Measurements from ENCODE around the gene ZMYND12.

The ZMYND12 gene

DNA sequence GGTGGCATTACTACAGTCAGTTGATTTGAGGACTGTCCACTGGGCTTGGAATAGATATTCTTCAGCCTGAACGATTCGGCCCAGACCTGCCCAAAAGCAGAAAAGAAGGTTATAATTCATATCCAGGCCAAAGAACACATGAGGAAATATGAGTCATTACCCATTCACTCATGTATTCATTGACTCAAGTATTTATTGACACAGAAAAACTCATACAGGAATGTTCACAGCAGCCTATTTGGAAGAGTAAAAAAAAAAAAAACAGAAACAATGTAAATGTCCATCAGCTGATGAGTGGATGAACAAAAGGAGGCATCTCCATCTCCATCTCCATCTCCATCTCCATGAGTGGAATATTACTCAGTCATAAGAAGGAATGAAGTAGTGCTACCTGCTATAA lies 15.9 kb downstream of the ZMYND12 start:
- DNase-seq (ENCODE audit: low read depth in 2 of 2): no peak

DNA sequence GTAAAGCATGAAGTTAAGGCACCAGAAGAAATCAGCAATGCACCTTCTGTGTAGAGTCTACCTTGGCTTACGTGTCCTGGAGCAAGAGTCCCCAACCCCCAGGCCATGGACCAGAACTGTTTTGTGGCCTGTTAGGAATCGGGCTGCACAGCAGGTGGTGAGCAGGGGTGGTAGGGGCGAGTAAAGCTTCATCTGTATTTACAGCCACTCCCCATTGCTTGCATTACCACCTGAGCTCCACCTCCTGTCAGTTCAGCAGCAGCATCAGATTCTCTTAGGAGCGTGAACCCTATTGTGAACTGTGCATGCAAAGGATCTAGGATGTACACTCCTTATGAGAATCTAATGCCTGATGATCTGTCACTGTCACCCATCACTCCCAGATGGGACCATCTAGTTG lies 21.5 kb downstream of the ZMYND12 start:
- no peak for DNase-seq (ENCODE audit: low read depth in 2 of 2)

DNA sequence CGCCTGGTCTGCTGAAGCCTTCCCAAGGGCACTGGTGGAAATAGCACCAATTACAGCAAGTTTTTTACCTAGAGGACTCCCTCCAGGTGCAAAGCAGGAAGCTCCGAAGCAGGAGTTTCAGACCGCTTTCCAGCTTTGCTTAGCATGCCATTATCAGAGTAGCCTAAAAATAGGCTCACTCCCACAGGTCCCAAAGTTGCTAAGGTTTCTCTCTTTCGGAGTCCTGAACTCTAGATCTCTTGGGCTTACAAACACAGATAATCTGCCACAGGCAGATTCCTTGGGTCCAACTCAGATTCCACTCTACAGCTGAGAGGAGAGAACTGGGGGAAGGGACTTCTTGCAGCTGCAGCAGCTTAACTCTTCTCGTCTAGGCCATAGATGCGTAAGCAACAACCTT lies 22.5 kb downstream of the ZMYND12 start:
- DNase-seq (ENCODE audit: low read depth in 2 of 2): no peak

DNA sequence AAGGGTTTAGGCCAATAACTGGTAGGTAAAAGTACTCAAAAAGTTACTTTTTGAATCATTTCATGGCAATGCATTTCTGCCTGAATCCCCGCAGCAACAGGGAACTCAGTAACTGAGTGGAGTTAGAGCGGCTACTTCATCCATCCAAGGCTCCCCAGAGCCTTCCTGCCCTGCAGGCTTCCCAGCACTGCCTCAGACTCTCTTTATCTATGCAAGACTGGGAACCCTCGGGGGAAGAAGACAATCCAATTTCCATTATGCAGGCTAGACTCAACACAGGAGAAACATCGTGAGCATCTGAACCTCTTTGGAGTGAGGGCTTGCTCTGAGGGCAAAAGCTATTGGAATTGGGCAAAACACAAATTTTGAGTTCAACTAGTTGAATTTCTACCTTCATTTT lies 23.1 kb downstream of the ZMYND12 start:
- no peak for DNase-seq (ENCODE audit: low read depth in 2 of 2)

DNA sequence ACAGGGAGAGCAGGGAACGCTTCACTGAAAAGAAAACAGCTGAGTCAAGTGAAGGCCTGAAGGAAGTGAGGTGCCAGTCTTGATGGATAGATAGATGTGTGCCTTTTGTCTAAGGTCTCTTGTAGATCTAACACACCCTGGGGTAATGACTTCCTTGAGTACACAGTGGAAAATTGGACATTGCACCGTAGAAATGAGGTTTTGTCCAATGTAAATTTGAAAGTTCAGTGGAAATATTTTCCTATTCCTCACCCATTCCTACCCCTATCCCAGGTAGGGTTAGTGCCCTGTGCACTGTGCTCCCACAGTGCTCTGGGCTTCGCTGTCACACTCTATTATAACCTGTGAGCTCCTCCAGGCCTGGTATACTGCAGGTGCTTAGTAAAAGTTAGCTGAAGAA lies 24.3 kb downstream of the ZMYND12 start:
- DNase-seq (ENCODE audit: low read depth in 2 of 2): no peak

DNA sequence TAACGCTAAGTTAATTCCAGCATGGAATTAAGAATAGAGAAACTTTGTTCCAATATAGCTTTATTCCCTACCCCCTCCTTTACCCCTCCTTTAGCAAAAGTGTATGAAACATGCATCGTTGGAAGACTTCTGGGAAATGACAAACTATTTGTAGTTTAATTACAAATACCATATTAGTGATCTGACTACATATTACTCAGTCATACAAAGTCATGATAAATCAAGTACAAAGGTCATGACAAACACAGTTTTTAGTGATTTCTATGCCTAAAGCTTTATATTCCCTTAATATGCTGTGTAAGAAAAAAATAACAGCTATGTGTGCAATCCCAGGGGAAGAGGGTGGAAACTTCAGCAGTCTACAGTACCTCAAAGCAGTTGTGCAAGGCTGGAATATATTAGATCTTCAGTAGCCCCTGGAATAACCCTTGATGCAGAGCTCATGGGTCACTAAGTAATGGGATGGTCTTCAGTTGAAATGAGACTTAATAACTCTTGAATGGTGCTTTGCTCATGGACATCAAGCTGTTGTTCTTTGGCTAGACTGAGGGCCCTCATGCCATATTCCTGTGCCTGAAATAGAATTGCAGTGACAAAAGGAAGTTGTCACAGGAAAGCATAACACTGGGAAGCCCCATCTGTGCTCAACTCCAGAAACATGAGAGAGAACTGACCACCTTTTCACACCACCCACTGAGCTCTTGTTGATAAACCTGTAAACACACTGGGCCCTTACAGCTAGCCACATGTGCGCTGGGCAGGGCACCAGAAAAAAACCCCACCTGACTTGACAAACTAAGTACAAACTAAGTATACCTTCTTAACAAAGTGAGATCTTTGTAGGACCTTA lies 25.3 kb downstream of the ZMYND12 start:
- DNase-seq (ENCODE audit: low read depth in 2 of 2): no peak

DNA sequence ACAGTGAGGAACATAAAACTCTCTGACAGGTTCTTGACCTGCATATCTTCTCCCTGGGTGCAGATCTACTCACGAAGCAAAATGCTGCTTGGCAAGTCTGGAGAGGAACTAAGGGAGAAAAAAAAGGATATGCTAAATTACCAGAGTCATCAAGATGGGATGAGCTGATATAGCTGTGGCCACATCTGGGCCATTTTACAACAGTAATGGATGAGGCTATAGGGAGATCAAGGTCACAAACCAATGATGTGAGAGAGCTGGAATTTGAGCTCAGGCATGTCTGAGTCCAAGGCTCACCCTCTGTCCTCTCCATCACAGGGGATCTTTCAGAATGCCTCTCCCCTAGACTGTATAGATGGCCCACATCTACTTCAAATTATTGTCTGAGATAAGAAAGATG lies 26.2 kb downstream of the ZMYND12 start:
- no peak for DNase-seq (ENCODE audit: low read depth in 2 of 2)

DNA sequence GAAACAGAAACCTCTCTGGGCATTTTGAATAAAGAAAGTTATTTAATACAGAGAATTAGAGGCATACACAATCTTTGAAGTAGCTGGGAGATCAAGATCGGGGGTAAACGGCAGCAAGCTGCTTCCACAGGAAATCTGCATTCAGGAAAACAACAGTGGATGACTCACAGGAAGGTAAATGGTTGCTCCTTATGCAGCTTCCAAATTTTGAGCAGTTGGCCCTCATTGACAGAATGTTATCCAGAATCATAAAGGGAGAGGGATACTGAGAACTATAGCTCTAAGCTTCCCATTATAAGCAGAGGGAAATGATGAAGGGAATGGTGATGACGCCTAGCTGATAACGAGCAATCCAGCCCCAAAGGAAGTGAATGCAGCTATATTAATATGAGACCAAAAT lies 28.6 kb downstream of the ZMYND12 start:
- no peak for DNase-seq (ENCODE audit: low read depth in 2 of 2)

DNA sequence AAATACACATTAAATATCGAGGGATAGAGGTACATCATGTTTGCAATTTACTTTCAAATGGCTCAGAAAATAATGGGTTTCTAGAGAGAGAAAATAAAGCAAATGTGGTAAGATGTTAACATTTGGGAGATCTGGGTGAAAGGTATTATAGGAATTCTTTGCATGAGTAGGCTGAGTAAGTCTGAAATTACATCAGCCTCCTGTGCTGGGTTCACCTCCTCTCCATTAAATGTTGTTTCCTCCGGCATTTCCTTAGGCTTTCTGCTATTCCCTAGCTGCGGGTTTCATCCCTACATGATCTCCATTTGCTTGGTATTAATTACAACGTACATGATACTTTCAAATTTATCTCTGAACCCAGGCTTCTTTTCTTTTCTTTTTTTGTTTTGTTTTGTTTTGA lies 31.6 kb downstream of the ZMYND12 start:
- DNase-seq (ENCODE audit: low read depth in 2 of 2): no peak

DNA sequence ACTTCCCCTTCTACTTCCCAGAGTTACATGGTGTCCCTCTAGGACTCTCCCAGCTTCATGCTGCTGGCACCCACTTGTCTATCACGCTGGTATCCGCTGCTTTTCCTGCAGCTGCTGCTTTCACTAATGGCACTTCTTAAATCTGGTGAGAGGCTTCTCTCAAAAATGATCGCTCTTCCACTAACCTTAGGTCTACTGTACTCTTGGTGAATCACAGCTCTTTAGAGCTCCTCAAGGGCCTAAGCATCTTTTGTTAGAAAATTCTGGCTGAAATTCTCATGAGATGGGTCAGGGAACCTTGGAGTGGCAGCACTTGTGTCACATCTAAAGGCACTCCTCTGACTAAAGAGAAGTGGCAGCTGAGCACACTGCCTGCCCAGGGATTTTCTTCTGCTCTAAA lies 32.1 kb downstream of the ZMYND12 start:
- DNase-seq (ENCODE audit: low read depth in 2 of 2): no peak

DNA sequence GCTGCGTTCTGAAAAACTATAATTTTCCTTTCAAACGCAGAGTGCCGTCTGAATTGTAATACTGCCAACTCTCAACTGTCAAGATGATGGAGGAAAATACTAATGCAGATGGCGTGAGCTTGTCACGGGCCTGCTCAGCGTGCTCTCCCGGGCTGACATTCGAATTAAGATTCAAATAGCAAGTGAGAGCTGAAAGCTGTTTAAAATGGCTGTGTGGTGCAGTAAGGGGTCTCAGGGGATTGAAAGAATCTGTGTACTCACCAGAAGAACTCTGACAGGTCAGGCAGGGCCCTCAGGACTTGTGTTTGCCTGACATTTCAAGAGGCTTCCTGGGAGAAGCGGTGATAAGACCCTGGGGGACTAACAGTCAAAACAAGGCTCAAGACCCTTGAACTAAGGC lies 33.1 kb downstream of the ZMYND12 start:
- no peak for DNase-seq (ENCODE audit: low read depth in 2 of 2)

DNA sequence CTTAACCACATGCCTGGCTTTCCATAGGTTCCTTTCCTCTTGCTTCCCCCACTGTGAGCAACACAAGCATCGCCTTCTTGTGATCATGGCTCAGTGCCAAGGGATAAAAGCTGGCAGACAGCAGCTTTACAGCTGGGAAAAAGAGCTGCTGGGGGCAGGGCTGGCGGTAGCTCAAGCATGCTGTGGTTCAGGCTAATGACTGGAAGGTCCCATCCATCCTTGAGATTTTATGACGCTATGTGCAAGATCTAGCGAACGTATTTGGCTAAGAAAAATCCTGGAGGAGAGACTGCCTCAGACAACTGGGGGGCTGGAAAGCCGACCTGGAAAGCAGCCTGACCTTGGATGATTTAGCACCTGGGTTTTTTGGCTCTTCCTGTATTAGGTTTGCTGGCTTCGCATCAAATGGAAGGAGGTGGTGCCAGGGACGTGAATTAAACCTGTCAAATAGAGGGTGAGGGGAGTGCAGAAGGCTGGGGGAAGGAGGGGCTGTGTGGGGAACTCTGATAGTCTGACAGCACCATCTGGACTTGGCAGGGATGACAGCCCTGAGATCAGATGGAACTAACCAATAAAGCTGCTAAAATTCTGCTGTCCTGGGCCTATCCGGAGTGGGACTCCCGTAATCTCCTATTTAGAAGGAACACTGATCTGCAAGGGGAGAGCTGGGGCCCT lies 34.8 kb downstream of the ZMYND12 start:
- no peak for DNase-seq (ENCODE audit: low read depth in 2 of 2)

DNA sequence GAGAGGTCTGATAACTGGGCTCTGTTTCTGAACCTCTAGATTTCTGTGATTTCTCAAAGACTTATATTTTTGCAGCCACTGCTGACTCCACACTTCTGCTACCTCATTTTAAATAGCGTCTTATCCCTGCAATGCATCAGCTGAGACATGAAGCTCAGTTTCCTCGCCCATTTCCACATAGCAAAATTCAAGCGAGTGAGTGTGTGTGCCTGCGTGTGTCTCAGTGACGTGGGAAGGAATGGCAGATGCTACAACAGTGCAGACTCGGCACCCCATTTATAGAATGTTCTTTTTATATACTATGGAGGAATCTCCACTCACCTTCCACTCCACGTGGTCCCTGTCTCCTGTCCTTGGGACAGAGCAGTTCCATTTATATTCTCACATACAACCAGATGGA lies 35.7 kb downstream of the ZMYND12 start:
- DNase-seq (ENCODE audit: low read depth in 2 of 2): no peak

DNA sequence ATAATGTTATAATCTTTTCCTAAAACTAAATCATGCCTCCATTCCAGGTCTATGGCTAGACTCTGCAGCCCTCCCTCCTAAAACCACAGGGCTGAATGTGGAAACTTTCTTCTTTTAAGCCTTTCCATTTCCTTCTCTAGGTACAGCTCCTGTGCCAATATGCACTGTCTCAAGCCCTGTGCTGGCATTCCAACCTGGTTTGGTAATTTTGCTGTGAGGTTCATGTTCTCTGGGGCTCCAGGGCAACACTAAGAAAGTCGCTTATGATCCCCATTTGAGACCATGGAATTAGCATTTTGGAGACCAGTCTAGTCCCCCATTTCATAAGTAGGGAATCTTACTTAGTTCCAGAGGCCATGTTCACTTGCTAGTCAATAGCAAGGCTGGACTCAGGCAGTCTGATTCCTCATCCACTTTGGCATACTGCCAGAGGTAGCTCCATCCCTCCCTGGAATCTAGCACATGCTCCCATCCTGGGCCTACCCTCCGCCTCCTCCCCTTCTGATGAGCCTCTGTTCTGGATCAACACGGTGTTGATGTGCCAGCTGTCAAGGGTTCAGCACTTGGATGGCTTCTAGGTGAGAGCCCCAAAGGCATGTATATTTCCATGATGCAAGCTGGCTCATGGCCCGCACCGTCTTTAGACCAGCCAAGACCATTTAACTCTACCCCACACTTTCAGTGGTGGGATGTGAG lies 36.5 kb downstream of the ZMYND12 start:
- DNase-seq (ENCODE audit: low read depth in 2 of 2): no peak

DNA sequence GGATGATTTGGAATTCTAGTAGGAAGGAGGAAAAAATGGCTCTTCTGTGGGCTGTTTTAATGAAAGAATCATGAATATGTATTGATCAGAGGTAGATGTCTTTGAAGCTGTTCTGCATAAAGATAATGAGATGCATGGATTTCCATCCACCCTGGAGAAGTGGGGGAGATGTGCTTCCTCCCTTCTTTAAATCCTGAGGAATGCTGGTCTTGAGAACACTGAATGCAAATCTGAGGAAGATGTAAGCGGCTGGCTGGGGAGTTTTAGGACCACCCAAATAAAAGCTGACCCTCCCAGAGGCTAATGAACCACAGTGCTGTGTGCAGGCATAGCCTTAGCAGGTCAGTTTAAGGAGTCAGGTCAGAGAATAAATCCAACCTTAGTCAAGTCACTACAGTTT lies 37.3 kb downstream of the ZMYND12 start:
- DNase-seq (ENCODE audit: low read depth in 2 of 2): no peak

DNA sequence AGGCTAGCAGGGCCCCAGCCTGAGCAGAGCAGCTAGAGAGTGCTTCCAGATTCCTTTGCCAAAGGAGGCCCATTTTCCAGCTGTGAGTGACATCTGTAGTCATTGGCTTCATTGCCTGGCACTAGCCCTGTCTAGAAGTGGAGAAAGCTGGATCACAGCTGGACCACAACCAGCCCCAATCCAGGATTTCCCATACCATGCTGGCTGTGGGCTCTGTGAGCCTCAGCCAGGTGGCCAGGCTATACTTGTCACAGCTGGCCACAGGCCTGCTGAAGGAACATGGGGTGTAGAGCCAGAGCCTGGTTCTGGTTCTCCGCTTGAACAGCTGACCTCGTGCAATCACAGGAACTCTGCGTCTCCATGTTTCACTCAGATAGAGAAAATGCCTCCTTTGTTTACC lies 38.7 kb downstream of the ZMYND12 start:
- DNase-seq (ENCODE audit: low read depth in 2 of 2): no peak

DNA sequence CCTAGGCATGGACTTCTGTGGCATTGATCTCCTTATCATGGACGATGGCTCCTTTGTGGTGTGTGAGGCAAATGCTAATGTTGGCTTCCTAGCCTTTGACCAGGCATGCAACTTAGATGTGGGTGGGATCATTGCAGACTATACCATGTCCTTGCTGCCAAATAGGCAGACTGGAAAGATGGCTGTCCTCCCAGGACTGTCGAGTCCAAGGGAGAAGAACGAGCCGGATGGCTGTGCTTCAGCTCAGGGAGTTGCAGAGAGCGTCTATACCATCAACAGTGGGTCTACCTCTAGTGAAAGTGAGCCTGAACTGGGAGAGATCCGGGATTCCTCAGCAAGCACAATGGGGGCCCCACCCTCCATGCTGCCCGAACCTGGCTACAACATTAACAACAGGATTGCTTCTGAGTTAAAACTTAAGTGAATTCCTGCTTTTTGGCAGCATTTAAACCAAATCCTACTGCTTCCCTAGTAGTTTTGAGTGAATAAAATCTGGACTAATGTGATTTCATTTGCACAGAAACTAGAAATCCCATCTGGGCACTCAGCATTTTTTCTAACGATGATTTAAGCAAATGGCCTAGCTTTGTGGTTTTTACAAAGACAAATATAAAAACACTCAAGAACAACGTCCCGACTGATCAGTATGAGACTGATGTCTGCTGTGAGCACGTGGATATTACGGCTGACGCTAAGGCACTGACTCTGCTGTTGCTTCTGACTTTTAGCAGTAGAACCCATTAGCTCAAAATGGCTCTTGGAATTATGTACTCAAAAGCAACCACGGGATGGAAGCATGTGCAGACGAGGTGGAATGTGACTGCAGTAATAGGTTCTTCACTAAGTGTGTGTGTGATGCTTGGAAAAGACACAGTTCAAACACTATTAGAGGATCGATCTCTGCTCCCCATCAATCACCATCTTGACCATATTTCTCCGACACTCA lies 41.0 kb downstream of the ZMYND12 start:
- no peak for DNase-seq (ENCODE audit: low read depth in 2 of 2)

DNA sequence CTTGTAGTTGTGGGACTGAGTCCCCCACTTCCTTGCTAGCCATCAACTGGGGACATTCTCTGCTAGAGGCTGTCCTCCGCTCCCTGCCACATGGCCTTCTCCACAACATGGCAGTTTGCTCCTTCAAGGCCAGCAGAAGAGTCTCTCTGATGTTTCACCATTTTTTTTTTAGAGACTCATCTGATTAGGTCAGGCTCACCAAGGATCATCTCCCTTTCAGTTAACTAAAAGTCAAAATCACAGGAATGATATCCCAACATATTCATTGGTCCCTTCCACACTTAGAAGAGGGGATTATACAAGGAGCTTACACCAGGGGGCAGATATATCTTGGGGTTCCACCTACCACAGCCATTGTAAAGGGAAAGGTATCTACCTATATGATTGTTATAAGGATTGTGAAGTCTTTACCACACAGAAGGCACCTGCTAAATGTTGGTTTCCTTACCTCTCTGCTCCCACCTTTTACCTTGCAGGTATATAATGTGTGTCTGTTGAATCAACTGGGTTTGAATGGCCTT lies 51.9 kb downstream of the ZMYND12 start:
- DNase-seq (ENCODE audit: low read depth in 2 of 2): no peak

DNA sequence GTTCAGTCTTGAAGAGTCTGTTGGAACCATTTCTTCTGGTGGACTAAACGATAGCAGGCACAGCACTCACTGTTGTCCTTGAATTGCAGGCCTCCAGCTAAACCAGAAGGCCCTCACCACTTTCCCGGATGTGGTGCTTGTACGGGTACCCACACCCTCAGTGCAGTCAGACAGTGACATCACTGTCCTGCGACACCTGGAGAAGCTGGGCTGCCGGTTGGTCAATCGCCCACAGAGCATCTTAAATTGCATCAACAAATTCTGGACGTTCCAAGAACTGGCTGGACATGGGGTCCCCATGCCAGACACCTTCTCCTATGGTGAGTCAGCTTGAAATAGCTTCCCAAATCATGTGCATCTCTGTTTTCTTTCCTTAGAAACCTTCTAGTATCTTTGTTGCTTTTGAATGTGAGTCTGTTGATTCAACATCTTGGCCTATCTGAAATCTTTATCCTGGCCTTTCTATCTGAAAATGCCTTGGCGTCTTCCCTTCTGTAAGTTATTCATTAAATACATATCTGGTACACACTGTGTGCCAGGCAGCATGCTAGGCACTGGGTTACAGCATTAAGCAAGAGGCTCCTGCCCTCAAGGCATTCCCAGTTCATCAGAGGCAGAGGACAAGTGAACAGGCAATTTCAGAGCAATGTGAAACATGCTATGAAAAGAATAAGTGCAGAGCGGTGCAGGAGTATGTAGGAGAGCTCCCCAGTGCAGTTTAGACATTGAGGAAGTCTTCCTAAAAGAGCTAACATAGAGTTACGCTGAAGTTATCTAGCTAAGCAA lies 56.3 kb downstream of the ZMYND12 start:
- no peak for DNase-seq (ENCODE audit: low read depth in 2 of 2)

DNA sequence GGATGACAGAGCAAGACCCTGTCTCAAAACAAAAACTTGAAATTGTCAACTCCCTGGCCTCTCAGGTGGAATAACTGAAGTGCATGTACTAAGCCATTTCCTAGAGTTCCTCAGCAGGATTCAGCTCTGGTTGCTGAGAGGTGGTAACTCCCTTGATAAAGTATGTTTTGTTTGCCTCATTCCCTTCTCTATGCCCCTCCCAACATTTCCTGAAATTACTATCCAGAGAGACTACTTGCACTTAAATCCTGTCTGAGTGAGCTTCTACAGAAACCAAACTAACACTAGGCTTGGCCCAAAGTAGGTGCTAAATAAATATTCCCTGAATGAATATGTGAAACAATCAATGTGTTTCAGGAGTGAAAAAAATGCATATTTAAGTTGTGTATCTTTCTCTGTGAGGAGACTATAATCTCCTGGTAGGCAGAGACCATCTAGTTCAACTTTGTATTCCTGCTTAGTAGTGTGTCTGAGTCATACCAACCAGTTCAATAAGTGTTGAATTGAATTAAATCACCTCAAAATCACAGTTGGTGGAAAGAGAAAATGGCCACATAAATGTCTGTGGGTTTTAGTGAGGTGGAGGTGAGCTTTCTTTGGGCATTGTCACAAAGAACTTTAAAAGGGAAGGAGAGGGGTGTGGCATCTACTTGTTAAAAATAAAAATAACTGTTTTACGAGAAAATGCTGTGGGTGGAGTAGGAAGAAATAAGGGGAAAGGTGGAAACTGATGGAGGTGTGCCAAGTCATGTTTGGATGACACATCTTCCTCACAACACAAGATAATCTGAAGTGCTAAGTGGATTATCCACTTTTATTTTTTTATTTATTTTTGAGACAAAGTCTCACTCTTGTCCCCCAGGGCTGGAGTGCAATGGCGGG lies 62.6 kb downstream of the ZMYND12 start:
- no peak for DNase-seq (ENCODE audit: low read depth in 2 of 2)

Data from activated CD4-positive, alpha-beta T cell treated with anti-CD3 and anti-CD28 coated beads for 24 hours (primary cell).